ENCODE data around the gene ARSG. TPM values are rescaled to one million over a fixed set of nuclear protein-coding genes. Genes with fewer than 3 reads are reported as not detected.
"Not testable (repeated sequence)": the region's sequence is repeated elsewhere in the genome, so short reads cannot be mapped to it uniquely, and the experiment has no call there.

ARSG gene
- total RNA-seq, result 10 to 100 TPM; 24.2 to 24.6 TPM

- Mint-ChIP-seq H3K27ac (peak within 1 kb of the TSS; percentile 100), H3K36me3 (ENCODE audit: insufficient read depth in 2 of 2) (peaks cover 0 to 3% of the 10 kb centered on the region in 2 donors), H3K4me3 (peak within 1 kb of the TSS; percentile 99 to 100), H3K4me1 (ENCODE audit: low read depth) (peaks cover 65% of the 10 kb centered on the region), H3K27me3 (ENCODE audit: low read depth) (no peaks in the 10 kb centered on the region), H3K9me3 (no peaks in the 10 kb centered on the region)
- DNase-seq (peak; percentile 84 to 89), ATAC-seq (replicated peaks in 1 of 2) (peak; percentile 76 to 78)
These were observed at the start of gene ARSG, which contains the start of gene SLC16A6 for GRCh38 chr17:68290955-68291835. Gene ARSG, plus strand, starts transcription at chr17:68291495. Its CDS starts 15,999 bp downstream, at chr17:68307494. Gene SLC16A6, minus strand, starts transcription at chr17:68291127. Its CDS starts 12,807 bp downstream, at chr17:68278320.

GRCh38 chr17:68246271-68247028 lies 44.8 kb upstream of the ARSG start:
- Mint-ChIP-seq H3K4me3 (peak overlapping the region; percentile 92 to 100), H3K27me3 (ENCODE audit: low read depth) (no peaks in the 10 kb centered on the region)

GRCh38 chr17:68247445-68248198 lies 43.7 kb upstream of the ARSG start, which contains the start of gene AMZ2:
Gene AMZ2, plus strand, starts transcription at chr17:68248043. Its CDS starts 2,145 bp downstream, at chr17:68250188.
- Mint-ChIP-seq H3K4me1 (ENCODE audit: low read depth) (peaks cover 43% of the 10 kb centered on the region), H3K36me3 (ENCODE audit: insufficient read depth in 2 of 2) (peaks cover 5 to 22% of the 10 kb centered on the region in 2 donors), H3K9me3 (no peaks in the 10 kb centered on the region), H3K27ac (peak within 1 kb of the TSS; percentile 100), H3K27me3 (ENCODE audit: low read depth) (no peaks in the 10 kb centered on the region), H3K4me3 (peak within 1 kb of the TSS; percentile 92 to 100)
- ATAC-seq (replicated peaks in 1 of 2) (peak; percentile 82 to 83), DNase-seq (peak; percentile 97 to 100)

More at GRCh38 chr17:68246271-68247028, 44.8 kb upstream of the ARSG start:
- DNase-seq, result no peak
- H3K4me1 Mint-ChIP-seq (ENCODE audit: low read depth), result peaks cover 43% of the 10 kb centered on the region
- H3K36me3 Mint-ChIP-seq (ENCODE audit: insufficient read depth in 2 of 2), result peaks cover 5 to 15% of the 10 kb centered on the region in 2 donors
- H3K9me3 Mint-ChIP-seq, result no peaks in the 10 kb centered on the region
- H3K27ac Mint-ChIP-seq, result peak overlapping the region; percentile 100
- ATAC-seq (replicated peaks in 1 of 2), result no peak

- peak overlapping the region; percentile 100 for H3K27ac Mint-ChIP-seq
- H3K4me3 Mint-ChIP-seq, result peak overlapping the region; percentile 92 to 100
- H3K27me3 Mint-ChIP-seq (ENCODE audit: low read depth), result no peaks in the 10 kb centered on the region
- H3K9me3 Mint-ChIP-seq, result no peaks in the 10 kb centered on the region
- H3K36me3 Mint-ChIP-seq (ENCODE audit: insufficient read depth in 2 of 2), result peaks cover 10 to 27% of the 10 kb centered on the region in 2 donors
- peak; percentile 30 to 42 for ATAC-seq (replicated peaks in 1 of 2)
- peaks cover 49% of the 10 kb centered on the region for H3K4me1 Mint-ChIP-seq (ENCODE audit: low read depth)
- DNase-seq, result no peak
These were observed 43.0 kb upstream of the ARSG start for GRCh38 chr17:68248199-68248825.

GRCh38 chr17:68248891-68249290 lies 42.4 kb upstream of the ARSG start:
- Mint-ChIP-seq H3K9me3 (no peaks in the 10 kb centered on the region), H3K36me3 (ENCODE audit: insufficient read depth in 2 of 2) (peaks cover 12 to 28% of the 10 kb centered on the region in 2 donors), H3K4me1 (ENCODE audit: low read depth) (peaks cover 55% of the 10 kb centered on the region), H3K4me3 (peak overlapping the region; percentile 92 to 100), H3K27ac (peak overlapping the region; percentile 100), H3K27me3 (ENCODE audit: low read depth) (no peaks in the 10 kb centered on the region)
- DNase-seq (peak in 1 of 2 donors; percentile 35), ATAC-seq (replicated peaks in 1 of 2) (peak; percentile 17 to 39)

GRCh38 chr17:68249354-68249765 lies 41.9 kb upstream of the ARSG start:
- Mint-ChIP-seq H3K4me3 (peak overlapping the region; percentile 92 to 100), H3K4me1 (ENCODE audit: low read depth) (peaks cover 60% of the 10 kb centered on the region), H3K27ac (peak overlapping the region; percentile 100), H3K27me3 (ENCODE audit: low read depth) (no peaks in the 10 kb centered on the region), H3K36me3 (ENCODE audit: insufficient read depth in 2 of 2) (peaks cover 14 to 33% of the 10 kb centered on the region in 2 donors), H3K9me3 (no peaks in the 10 kb centered on the region)
- ATAC-seq (replicated peaks in 1 of 2) (no peak), DNase-seq (no peak)

GRCh38 chr17:68253426-68253825 lies 37.9 kb upstream of the ARSG start:
- peaks cover 80% of the 10 kb centered on the region for H3K4me1 Mint-ChIP-seq (ENCODE audit: low read depth)
- peak overlapping the region; percentile 96 for H3K27ac Mint-ChIP-seq
- H3K4me3 Mint-ChIP-seq, result peak overlapping the region; percentile 49 to 85
- peaks cover 17 to 58% of the 10 kb centered on the region in 2 donors for H3K36me3 Mint-ChIP-seq (ENCODE audit: insufficient read depth in 2 of 2)
- not testable (repeated sequence) for H3K9me3 Mint-ChIP-seq; H3K27me3 Mint-ChIP-seq (ENCODE audit: low read depth); DNase-seq
- peak in 1 of 2 donors; percentile 16 for ATAC-seq (replicated peaks in 1 of 2)

GRCh38 chr17:68255151-68255550 lies 36.1 kb upstream of the ARSG start:
- H3K36me3 Mint-ChIP-seq (ENCODE audit: insufficient read depth in 2 of 2), result peaks cover 15 to 53% of the 10 kb centered on the region in 2 donors
- ATAC-seq (replicated peaks in 1 of 2) (no peak), DNase-seq (no peak)
- H3K27ac Mint-ChIP-seq, result peak overlapping the region; percentile 96
- no peaks in the 10 kb centered on the region for H3K27me3 Mint-ChIP-seq (ENCODE audit: low read depth)
- H3K4me1 Mint-ChIP-seq (ENCODE audit: low read depth), result peaks cover 80% of the 10 kb centered on the region
- H3K9me3 Mint-ChIP-seq, result no peaks in the 10 kb centered on the region
- peak overlapping the region; percentile 52 to 85 for H3K4me3 Mint-ChIP-seq

GRCh38 chr17:68255731-68256538 lies 35.4 kb upstream of the ARSG start:
- Mint-ChIP-seq H3K36me3 (ENCODE audit: insufficient read depth in 2 of 2) (peaks cover 18 to 55% of the 10 kb centered on the region in 2 donors), H3K4me1 (ENCODE audit: low read depth) (peaks cover 83% of the 10 kb centered on the region), H3K4me3 (peak overlapping the region; percentile 52 to 85), H3K27ac (peak overlapping the region; percentile 96), H3K9me3 (no peaks in the 10 kb centered on the region), H3K27me3 (ENCODE audit: low read depth) (no peaks in the 10 kb centered on the region)
- DNase-seq, result peak in 1 of 2 donors; percentile 60
- peak; percentile 81 for ATAC-seq (replicated peaks in 1 of 2)

- ATAC-seq (replicated peaks in 1 of 2); H3K9me3 Mint-ChIP-seq; DNase-seq; H3K27me3 Mint-ChIP-seq (ENCODE audit: low read depth): not testable (repeated sequence)
- peak overlapping the region; percentile 32 to 85 for H3K4me3 Mint-ChIP-seq
- H3K36me3 Mint-ChIP-seq (ENCODE audit: insufficient read depth in 2 of 2), result peaks cover 18 to 50% of the 10 kb centered on the region in 2 donors
- H3K27ac Mint-ChIP-seq, result peak overlapping the region; percentile 96
- H3K4me1 Mint-ChIP-seq (ENCODE audit: low read depth), result peaks cover 87% of the 10 kb centered on the region
These were observed 34.6 kb upstream of the ARSG start for GRCh38 chr17:68256701-68257100.

- Mint-ChIP-seq H3K27me3 (ENCODE audit: low read depth) (no peaks in the 10 kb centered on the region), H3K27ac (peak overlapping the region; percentile 96), H3K4me1 (ENCODE audit: low read depth) (peaks cover 89% of the 10 kb centered on the region), H3K36me3 (ENCODE audit: insufficient read depth in 2 of 2) (peaks cover 17 to 42% of the 10 kb centered on the region in 2 donors), H3K9me3 (no peaks in the 10 kb centered on the region), H3K4me3 (peak overlapping the region; percentile 74 to 85)
- peak; percentile 41 to 51 for ATAC-seq (replicated peaks in 1 of 2)
- no peak for DNase-seq
These were observed 33.4 kb upstream of the ARSG start for GRCh38 chr17:68257934-68258333.
